D721Med (cell line): Measurements from ENCODE around the gene LSM4.
"Not testable (repeated sequence)": the region's sequence is repeated elsewhere in the genome, so short reads cannot be mapped to it uniquely, and the experiment has no call there.

Experiments
- DNase-seq: peaks from one replicate; pipeline ENCODE4 v3.0.0; 2011; ENCODE audit warnings: low spot score; ENCODE audit not compliant: insufficient read length
- FAIRE-seq: peaks from 2 replicates; lab custom pipeline; 2011; peaks lifted over from hg19 to GRCh38; lab: Jason Lieb, UNC
- TF ChIP-seq, protein P1 (sequence below): IDR thresholded peaks from 2 replicates; pipeline ENCODE4 v1.5.1; 2012; ENCODE audit warnings: mild to moderate bottlenecking, control low read depth; ENCODE audit not compliant: insufficient read depth; ENCODE audit errors: missing control alignments

LSM4 gene

GRCh38 chr19:18361646-18362045, 38.8 kb upstream of the LSM4 start:
- FAIRE-seq (no peak), DNase-seq (no peak)
- TF ChIP-seq, protein P1, sequence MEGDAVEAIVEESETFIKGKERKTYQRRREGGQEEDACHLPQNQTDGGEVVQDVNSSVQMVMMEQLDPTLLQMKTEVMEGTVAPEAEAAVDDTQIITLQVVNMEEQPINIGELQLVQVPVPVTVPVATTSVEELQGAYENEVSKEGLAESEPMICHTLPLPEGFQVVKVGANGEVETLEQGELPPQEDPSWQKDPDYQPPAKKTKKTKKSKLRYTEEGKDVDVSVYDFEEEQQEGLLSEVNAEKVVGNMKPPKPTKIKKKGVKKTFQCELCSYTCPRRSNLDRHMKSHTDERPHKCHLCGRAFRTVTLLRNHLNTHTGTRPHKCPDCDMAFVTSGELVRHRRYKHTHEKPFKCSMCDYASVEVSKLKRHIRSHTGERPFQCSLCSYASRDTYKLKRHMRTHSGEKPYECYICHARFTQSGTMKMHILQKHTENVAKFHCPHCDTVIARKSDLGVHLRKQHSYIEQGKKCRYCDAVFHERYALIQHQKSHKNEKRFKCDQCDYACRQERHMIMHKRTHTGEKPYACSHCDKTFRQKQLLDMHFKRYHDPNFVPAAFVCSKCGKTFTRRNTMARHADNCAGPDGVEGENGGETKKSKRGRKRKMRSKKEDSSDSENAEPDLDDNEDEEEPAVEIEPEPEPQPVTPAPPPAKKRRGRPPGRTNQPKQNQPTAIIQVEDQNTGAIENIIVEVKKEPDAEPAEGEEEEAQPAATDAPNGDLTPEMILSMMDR = no peak

DNA sequence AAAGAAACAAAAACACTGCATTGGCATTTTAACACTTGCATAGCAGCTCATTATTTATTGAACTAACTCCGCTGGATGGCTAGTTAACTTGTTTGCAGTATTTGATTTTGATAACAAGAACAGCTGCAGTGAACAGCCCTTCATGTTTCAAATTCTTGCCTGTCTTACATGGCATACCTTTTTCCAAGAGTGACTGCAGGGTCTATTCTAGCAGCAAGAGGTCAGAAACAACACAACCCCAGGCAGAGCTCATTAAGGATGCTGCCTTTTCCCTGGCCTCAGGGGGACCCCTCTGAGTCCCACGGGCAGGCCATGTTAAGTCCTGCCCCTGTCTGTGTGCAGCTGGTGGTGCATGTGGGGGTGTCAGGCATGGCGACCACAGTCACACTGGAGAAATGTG, 34.2 kb upstream of the LSM4 start:
- no peak for DNase-seq
- FAIRE-seq = no peak
- TF ChIP-seq, protein P1 = no peak

DNA sequence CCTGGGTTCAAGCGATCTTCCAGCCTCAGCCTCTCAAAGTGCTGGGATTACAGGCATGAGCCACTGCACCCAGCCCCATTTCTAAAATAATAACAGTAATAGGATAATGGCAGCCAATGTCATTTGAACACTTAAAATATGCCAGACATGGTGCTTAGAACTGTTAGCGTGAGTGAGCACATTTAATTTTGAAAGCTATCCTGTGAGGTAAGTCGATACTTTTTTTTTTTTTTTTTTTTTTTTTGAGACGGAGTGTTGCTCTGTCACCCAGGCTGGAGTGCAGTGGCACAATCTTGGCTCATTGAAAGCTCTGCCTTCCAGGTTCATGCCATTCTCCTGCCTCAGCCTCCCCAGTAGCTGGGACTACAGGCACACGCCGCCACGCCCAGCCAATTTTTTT, 31.9 kb upstream of the LSM4 start:
- not testable (repeated sequence) for DNase-seq, FAIRE-seq

GRCh38 chr19:18353378-18354005, 30.6 kb upstream of the LSM4 start:
- FAIRE-seq (no peak), DNase-seq (no peak)
- TF ChIP-seq, protein P1 = no peak

- no peak for DNase-seq
- TF ChIP-seq, protein P1 = no peak
- no peak for FAIRE-seq
Measured at GRCh38 chr19:18351544-18351943, 28.7 kb upstream of the LSM4 start.

DNA sequence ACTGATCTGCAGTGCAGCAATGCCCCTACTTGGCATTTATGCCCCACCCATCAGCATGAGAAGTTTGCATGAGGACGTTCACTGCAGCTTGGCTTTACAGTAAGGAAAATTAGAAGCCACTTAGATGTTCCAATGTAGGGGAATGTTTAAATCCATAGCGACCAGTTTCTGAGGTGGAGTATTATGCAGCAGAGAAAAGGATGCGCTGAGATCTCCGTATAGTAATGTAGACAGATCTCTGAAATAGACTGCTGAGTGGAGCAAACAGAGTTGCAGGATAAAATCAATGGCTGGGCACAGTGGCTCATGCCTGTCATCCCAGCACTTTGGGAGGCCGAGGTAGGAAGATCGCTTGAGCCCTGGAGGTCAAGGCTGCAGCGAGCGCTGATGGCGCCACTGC, 27.6 kb upstream of the LSM4 start:
- FAIRE-seq (no peak), DNase-seq (no peak)
- TF ChIP-seq, protein P1 = no peak

- TF ChIP-seq, protein P1 = peak; percentile 88
- no peak for DNase-seq
- no peak for FAIRE-seq
Measured at GRCh38 chr19:18349524-18350128, 26.8 kb upstream of the LSM4 start.

GRCh38 chr19:18348818-18349339, 26.0 kb upstream of the LSM4 start:
- not testable (repeated sequence) for DNase-seq, FAIRE-seq
